GM18870 (cell line): ENCODE data around the gene ITGA1.
"Not testable (repeated sequence)": the region's sequence is repeated elsewhere in the genome, so short reads cannot be mapped to it uniquely, and the experiment has no call there.

Experiments used
- ATAC-seq: cut with Tn5 transposase; IDR thresholded peaks from one replicate; pipeline ENCODE4 v1.9.1; 2021; ENCODE audit warnings: moderate library complexity; ENCODE audit not compliant: unreplicated experiment

The ITGA1 gene

DNA sequence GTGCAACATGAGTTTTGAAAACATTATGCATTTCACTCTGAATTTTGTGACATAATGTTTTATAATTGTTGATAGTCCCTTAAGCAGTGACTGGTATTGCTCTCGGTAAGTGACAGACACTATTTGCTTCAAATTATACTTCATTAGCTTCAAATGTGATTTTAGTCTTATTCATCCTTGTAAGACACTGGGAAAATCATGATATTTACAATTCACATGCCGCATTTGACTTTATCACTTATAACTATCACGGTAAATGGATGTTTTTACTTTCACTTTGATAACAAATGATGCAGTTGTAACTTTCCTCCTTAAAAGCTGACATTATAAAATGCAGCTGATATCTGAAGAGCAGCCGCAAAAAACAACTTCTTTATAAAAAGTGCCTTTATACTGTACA is 157.3 kb downstream of the ITGA1 start:
- ATAC-seq = no peak

DNA sequence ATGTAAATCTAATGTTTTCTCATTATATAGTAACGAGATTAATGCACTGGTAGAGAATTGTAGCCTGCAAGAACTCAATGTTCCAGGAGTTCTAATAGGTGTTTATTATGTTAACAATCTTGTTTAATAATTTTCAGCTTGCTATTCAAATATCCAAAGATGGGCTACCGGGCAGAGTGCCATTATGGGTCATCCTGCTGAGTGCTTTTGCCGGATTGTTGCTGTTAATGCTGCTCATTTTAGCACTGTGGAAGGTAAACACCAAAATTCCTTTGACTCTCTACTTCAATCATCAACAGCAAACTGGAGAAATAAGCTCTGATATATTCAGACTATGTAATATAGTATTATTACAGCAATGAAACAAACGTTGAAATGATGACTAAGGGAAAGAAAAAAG is 159.5 kb downstream of the ITGA1 start:
- ATAC-seq = no peak

DNA sequence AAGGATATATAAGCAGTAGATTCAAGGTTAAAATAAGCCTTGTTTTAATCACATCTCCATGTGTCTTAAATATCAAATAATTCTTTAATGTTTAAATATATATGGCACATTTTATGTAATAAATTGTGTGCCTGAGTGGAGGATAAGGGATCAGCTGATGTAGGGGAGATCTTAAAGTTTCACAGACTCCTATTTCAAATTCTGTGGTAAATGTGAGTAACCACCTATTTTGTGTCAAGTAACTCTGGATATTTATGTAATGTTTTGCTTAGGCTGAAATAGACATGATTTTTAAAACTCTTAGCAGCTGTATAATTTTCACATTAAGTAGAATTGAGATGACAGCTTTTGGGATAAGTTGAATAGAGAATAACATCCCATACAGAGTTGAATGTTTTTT is 160.1 kb downstream of the ITGA1 start:
- no peak for ATAC-seq

DNA sequence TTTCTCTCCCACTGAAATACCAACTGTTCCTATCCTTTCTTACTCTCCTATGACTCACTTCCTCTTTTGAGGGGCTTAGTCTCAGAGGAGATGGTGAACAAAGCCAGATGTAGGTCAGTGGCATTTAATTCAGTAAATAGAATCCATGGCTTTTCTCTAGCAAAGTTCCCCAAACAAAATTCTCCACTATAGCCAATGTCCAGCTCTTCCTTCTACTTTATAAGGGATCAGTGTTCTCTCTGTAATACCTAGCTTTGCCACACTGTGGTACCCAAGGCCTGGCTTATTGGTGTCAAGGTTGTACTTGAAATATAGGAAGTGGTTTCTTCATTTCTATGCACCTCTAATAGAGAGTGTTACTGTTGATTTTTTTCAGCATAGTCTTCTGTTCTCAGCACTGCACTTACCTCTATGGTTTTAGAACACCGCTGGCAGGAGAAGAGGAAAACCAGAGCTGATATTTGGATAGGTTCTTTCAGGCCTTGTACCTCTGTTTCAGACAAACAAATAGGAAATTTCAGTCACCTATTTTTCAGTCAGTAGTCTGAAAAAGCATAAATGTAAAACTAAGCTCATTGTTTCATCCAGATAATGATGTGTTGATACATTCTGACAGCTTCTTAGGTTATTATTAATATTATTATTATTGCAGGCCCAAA is 160.8 kb downstream of the ITGA1 start:
- peak; percentile 100 for ATAC-seq

DNA sequence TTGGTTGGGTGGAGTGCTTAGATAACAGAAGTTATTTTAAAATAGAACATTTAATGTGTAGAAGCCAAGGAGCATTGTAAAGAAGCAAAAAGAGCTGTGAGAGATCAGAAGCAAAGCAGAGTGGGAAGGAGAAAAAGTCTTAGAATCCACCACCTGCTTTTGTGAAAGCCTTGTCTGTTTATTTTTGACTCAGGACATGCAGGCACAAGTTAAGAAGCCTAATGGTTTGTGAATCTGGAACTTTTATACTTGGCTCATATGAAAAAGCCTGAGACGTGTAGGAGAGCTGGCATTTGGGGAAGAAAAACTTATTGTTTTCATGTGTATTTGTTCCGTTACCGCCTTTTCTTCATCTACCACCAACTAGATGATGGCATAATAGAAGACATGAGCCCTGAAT is 163.0 kb downstream of the ITGA1 start:
- ATAC-seq = no peak

DNA sequence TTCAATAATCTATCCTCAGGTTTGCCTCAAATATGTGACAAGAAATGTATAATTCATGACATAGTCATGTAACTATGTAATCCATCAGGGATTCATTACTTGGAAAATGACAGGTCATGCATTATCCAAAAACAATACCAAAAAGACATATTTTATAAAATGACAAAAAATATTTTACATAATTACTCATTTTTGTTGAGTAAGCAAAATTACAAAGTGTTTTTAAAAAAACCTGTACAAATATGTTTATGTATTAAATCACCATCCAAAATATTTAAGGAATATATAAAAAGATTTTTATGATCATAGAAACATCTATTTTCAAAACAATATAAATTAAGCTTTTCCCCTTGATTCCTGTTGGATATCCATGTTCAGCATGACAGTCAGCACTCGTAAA is 164.8 kb downstream of the ITGA1 start:
- no peak for ATAC-seq

DNA sequence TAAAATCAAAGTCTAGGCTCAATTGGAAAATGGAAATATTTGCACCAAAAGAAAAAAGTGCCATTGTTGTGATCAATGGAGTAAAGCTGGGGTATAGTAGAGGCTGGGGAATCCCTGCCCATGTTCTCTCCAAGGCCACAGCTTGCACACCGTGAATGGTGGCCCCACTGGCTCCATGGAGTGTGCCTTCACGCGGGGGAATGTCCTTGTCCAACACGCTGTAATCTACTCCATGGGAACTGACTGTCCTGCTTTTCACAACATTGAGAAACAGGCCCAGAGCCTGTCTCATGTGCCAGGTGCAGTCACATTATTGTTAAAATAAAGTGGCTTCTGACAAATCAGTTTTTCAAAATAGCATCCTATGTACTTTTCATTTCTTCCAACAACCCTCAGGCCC is 168.3 kb downstream of the ITGA1 start:
- ATAC-seq = no peak

DNA sequence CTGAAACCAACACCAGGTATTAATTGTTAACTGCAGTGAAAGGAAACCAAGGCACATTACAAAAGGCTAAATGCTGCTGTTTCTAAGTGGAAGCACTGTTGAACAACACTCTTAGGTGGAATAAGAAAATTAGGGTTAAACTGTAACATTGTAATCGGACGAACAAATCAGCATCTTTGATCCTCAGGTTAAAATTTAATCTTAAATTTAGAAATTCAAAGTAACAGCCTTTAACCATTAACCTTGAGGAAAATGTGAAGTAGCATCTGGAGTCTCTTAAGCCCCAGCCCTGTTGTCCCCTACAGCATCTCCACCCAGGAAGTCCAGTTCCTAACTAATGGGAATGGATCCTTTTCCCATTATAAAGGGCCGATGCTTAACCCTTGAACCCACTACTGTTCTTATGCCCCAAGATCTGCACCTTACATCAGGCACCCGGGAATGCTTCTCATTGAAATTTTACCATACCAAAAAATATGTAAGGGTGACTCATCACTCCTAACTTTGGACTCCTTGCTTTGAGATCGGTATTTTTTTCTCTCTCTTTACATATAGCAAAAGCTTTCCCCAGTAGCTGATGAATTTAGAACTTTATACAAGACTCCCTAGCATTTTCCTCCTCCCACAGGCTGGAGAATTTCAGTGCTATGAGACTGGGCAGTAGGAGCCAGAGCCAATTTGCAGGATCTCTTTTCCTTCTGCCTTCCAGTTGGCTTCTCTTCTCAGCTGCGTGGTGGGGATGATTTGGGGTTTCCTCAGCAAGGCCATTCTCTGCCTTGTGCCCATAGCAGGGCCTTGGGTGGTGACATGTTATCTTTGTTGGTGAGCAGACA is 169.4 kb downstream of the ITGA1 start:
- ATAC-seq = peak; percentile 81

DNA sequence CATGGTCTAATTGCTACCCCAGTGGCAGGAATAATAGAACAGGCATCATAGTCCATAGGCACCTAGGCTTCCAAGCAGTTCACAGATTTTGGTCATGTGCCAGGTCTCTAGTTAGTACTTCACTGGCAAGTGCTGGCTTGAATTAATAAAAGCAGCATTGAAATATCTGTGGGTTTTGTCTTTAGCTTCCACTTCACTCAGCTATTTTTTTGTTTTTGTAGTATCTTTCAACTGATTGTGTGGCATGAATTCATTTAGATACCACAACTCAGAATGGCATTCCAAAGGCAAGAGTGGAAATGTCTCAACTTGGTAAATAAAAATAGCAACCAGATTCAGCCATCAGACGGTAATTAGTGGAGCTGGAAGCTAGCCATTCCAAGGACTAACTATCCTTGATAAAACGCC is 173.6 kb downstream of the ITGA1 start:
- no peak for ATAC-seq

DNA sequence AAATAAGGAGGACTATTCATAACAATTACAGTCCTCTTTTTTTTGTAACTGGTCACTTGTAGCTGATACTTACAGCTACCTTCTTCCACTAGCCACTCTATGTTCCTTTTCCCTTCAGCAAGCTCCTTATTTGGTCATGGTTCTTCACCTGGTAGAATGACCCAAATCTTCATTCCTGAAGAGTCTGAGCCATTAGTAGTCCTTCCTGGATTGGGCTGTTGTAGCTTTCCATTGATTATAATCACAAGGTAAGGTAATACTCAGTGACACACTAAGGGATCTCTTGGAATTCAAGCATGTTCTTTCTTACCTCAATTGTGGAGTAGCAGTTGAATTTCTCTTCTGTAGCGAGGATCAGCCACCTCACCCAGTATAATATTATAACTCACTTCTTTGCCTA is 175.9 kb downstream of the ITGA1 start:
- ATAC-seq = no peak

DNA sequence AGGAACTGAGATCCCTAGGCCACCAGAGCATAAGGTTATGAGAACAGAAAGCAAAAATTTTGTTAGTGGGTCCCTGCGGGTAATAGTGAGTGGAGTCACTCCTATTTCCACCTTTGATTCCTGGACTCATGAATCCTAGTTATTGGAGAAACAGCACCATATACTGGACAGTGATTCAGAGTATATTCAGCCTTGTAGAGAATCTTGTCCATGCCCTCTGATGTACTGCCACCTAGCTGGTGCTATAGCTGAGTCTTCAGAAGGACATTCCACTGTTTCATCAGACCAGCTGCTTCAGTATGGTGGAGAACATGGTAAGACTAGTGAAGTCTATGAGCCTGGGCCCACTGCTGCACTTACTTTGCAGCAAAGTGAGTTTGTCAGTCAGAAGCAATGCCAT is 176.4 kb downstream of the ITGA1 start:
- ATAC-seq = no peak

DNA sequence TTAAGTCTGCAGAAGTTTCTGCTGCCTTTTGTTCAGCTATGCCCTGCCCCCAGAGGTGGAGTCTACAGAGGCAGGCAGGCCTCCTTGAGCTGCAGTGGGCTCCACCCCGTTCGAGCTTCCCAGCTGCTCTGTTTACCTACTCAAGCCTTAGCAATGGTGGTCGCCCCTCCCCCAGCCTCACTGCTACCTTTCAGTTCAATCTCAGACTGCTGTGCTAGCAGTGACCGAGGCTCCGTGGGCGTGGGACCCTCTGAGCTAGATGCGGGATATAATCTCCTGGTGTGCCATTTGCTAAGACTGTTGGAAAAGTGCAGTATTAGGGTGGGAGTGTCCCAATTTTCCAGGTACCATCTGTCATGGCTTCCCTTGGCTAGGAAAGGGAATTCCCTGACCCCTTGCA is 188.4 kb downstream of the ITGA1 start:
- not testable (repeated sequence) for ATAC-seq

DNA sequence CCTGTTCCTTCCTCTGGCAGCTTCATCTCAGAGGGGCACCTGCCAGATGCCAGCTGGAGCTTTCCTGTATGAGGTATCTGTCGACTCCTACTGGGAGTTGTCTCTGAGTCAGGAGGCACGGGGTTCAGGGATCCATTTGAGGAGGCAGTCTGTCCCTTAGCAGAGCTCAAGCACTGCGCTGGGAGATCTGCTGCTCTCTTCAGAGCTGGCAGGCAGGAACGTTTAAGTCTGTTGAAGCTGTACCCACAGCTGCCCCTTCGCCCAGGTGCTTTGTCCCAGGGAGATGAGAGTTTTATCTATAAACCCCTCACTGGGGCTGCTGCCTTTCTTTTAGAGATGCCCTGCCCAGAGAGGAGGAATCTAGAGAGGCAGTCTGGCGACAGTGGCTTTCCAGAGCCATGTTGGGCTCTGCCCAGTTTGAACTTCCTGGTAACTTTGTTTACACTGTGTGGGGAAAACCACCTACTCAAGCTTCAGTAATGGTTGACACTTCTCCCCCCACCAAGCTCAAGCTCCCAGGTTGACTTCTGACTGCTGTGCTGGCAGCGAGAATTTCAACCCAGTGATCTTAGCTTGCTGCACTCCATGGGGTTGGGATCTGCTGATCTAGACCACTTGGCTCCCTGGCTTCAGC is 189.7 kb downstream of the ITGA1 start:
- ATAC-seq = no peak

DNA sequence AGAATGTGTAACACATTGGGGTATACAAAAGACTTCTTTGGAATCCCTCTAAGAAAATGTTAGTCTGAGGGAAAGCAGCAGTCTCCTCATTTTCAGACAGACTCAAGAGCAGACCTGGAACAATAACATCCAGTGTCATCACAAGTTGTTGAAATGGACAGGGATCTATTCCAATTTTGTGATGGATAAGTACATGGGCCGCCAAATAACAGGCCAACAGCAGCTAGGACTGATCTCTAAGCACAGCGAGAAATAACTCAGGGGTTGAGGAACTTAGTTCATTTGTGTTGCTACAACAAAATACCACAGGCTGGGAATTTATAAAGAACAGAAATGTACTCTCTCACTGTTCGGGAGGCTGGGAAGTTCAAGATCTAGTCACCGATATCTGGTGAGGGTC is 193.8 kb downstream of the ITGA1 start:
- ATAC-seq = no peak

DNA sequence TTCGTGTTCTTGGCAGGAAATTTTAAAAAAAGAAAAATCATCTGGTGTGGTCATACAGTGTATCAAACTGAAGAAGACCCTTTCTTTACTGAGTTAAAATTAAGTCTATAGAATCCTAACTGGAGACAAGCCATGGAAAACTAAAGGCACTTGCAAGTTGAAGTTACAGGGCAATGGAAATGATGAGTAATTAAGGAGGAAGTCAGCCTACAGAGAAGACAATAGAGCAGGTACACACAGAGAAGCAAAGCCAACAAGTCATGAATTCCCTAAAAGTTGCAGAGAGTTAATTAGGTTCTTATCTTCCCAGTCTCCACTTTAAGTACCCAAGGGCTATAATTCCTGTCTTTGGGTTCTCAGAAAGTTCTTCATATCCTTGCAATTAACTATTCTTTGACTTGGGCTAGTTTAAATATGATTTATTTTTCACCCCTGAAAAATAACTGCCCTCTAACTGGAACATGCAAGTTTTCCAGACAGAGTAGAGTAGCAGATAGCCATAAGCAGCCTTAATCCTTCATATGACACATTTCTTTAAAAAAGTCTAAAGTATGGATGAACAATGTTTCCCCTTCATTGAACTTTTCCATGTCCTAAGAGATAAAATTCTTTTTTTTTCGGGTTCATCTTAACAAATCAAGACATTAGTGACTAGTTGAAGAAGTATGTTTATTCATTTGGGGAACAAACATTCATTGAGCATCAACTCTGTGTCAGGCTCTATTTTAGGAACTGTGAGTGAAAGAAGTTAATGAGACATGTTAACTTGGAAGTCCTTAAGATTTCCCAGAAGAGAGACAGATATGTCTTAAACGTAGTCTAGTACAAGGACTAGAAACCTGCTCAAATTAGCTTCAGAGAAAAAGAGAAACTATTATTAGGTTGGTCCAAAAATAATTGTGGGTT is 196.3 kb downstream of the ITGA1 start:
- ATAC-seq = no peak

DNA sequence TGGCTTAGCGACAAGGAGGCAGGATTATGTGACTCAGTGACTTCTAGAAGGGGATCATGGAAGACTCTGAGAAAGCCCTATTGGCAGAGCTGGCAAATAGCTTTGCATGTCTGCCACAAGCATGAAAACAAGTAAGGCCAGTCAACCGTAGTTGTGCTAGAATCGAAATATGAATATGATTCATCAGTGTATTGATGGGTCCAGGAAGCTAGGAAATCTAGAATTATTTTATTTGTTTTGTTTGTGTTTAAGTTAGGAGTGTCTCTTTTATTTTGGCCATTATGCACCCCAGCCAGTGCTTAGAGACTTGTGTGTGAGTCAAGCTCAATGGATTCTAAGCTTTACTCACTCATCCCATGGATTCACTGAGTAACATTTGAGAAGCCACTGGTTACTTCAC is 197.6 kb downstream of the ITGA1 start:
- peak; percentile 61 for ATAC-seq

DNA sequence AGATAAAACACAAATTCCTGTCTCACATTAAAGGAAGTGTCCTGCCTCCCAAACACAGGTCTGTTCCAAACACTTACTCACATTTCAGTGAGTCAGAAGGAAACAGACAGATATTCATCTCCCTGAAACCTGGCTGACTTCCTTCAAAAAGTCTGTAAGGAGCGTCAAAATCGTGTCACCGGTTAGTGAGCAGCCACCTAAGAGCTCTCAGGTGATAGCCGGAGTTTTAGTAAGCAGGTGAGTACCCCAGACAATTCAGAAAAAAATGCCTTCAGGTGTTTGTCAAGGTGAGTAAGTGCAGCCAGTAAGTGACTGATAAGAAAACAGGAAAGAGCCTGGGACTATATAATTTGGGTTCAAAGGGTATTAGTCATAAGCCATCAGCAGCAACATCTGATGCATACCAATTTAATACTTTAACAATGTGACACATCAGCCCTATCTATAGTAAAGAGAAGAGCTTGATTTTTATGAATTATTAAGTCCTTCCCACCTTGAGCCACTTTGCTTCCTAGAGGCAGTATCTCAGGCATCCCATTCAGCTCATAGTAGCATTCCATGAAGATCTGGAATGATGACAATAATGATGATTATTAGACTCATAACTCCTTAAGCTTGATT is 200.1 kb downstream of the ITGA1 start:
- ATAC-seq = no peak

DNA sequence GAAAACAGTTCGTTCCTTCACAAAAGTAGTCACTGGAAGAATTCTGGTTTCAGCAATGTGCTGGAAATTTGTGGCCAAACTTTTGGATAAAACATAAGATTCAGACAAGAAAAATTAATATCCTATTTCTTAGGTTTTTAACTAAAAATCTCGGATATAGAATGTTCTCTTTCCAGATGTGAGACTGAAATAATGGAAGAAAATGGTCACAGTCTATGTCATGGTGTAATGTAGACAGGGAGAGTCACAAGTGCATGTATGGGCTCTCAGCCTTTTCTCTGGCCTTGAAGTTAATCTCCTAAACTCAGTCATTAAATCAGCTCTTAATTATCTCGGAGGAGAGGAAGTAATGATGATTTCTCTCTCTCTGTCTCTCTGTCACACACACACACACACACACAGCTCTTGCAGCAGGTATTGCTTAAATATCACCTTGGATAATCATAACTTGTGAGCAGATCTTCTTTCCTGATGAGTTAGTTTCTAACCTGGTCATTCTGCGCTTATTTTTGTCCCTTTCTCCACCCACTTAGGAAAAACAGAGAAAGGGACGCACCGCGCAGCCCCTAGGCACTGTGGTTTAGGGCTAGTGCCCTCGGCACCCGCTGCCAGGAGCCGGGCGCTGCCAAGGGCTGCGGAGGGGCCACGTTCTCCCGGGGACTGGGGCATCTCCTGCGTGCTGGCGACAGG is 200.8 kb downstream of the ITGA1 start:
- no peak for ATAC-seq

DNA sequence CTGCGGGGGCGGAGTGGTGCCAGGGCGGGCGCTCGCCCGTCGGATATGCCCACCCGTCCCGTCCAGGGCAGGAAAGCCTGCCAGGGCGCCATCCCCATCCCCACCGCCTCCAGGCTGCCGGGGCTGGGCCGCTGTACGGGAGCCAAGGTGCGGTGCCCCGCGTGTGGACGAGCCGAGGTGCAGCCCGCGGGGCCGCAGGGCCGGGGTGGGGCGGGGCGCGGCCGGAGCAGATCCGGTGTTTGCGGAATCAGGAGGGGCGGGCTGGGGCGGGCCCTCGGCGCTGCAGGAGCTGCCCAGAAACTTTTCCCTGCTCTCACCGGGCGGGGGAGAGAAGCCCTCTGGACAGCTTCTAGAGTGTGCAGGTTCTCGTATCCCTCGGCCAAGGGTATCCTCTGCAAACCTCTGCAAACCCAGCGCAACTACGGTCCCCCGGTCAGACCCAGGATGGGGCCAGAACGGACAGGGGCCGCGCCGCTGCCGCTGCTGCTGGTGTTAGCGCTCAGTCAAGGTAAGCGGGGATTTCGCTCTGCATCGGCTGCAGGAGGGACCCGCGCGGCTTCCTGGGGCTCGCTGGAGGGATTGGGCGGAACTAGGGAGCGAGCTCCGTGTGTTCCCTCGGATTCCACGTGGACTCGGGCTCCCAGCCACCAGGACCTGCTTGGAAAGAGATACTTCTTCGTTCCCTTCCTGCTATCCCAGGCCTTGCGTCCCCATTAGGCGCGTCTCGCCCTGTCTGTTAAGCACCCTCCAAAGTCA is 201.5 kb downstream of the ITGA1 start, which contains the start of gene ITGA2:
Gene ITGA2 (plus strand): TSS at position 328 of the 756 bp plus-strand sequence. CDS start 117 bp downstream, at position 445.
- ATAC-seq = no peak
